ENCODE measurements around the gene BORCS8.
A peak's percentile ranks its signal among the peaks of the same experiment; 100 is the strongest.
"Not testable (repeated sequence)": the region's sequence is repeated elsewhere in the genome, so short reads cannot be mapped to it uniquely, and the experiment has no call there.

The BORCS8 gene

GRCh38 chr19:19147344-19147743 lies 44.6 kb downstream of the BORCS8 start:
- no peak for DNase-seq

GRCh38 chr19:19146865-19147264 lies 45.1 kb downstream of the BORCS8 start:
- no peak for DNase-seq

DNA sequence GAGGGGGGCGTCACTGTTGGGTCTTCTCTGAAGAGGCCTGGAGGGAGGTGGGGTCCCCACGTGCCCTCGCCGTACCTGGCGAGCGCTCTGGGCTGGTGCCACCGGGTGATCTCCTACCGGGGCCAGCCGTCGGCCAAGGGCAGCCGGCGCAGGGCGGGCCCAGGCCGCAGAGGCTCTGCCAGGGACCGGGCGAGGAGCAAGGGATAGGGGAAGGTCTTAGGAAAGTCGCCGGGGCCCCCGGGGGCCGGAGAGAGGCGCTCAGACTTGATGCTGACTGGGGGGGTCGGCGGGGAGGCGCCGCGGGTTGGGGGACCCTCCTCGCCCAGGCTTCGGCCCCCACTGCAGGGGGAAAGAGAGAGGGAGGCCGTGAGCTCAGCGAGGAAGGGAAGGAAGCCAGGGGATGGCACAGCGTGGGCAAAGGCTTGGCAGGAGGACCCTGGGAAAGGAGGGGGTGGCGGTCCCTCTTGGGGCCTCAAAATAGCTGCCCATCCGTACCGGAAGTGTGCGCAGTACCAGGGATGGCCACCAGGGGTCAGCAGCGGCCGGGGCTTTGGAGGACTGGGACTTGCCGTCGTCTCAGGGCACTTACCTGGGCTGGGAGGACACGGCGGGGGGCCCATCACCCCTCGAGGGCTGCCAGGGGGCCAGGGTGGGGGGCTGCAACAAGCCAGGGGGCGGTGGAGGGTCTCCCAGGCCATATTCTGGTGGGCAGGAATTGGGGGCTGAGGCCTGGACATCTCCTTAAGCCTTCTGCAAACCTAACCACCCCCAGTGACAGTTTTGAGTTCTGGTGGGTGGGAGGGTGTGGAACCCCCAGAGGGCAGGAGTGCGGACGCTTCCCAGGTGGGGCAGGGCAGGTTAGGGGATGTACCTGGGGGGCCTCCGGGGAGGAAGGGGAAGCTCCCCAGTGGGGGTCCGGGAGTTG lies 46.0 kb downstream of the BORCS8 start:
- DNase-seq, result peak; percentile 63

DNA sequence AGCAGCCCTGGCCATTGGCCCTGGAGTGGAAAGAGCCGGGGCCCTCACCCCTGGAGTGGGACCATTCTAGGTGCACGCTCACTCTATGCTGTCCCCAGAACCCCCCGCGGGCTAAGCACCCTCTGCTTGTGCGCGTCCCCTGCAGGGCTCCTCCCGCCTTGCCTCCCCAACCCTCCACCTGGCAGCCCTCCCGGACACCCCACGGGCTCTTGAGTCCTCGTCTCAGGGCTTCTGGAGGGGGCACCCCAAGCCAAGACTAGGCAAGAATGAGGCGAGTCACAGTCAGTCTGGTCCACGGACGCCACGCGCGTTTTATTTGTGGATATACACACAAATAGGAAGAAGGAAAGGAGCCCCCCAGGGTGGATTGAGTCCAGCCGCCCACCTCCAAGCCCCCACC lies 46.7 kb downstream of the BORCS8 start:
- no peak for DNase-seq

- DNase-seq, result no peak
These were observed 49.6 kb downstream of the BORCS8 start for GRCh38 chr19:19142347-19142746.

DNA sequence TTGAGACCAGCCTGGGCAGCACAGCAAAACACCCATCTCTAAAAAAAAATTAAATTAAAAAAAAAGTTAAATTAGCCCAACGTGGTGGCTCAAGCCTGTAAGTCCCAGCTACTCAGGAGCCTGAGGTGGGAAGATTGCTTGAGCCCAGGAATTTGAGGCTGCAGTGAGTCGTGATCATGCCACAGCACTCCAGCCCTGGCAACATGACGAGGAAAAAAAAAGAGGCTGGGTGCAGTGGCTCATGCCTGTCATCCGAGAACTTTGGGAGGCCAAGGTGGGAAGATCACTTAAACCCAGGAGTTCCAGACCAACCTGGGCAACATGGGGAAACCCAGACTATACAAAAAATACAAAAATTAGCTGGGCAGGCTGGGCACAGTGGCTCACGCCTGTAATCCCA lies 51.5 kb downstream of the BORCS8 start:
- no peak for DNase-seq

DNA sequence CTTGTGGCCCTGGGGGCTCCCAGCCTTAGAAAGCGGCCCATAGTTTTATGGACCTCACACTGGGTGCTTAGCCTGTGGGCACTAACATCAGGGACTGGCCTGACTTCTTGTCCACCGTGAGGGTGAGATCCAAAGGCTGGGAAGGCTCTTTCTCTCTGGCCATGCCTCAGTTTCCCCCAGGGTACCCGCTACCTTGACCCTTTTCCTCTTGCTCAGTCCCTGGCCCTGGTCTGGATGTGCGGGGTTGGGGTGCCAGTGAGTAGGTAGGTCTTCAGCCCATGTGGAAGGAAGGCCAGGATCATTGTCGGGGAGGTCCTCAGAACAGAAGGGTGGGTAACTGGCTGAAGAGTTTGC lies 52.1 kb downstream of the BORCS8 start:
- DNase-seq, result no peak

GRCh38 chr19:19138109-19138981 lies 53.6 kb downstream of the BORCS8 start, which contains the start of gene TMEM161A:
TMEM161A (minus strand) TSS chr19:19138478; CDS start chr19:19138428, 50 bp downstream.
- DNase-seq, result peak; percentile 99

DNA sequence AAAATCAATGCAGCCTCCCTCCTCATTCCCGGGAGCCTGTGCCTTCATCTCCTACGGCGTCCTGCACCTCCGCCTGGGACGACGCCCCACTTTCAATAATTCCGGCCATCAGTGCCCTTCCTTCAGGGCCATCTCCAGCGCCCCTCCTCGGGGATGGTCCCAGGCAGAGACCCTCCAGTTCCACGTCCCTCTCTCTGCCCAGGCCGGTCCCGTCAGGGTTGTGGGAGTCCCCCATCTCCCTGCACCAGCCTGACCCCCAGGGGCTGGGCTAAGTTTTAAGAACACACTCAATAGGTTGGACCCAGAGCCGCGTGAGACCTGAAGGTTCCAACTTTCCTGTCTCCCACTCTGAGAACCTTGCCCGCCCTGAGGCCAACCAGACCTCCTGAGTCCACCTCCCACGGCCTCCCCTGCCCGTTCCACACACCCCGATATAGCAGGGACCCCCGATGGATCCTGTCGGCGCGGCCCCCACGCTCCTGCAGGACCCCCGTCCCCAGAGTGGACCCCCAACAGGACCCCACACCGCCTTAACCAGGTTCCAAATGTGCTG lies 54.3 kb downstream of the BORCS8 start:
- peak; percentile 30 for DNase-seq

- DNase-seq, result not testable (repeated sequence)
These were observed 56.2 kb downstream of the BORCS8 start for GRCh38 chr19:19135713-19136112.

- DNase-seq, result no peak
These were observed 57.2 kb downstream of the BORCS8 start for GRCh38 chr19:19134687-19135158.

- no peak for DNase-seq
These were observed 58.0 kb downstream of the BORCS8 start for GRCh38 chr19:19133985-19134384.

DNA sequence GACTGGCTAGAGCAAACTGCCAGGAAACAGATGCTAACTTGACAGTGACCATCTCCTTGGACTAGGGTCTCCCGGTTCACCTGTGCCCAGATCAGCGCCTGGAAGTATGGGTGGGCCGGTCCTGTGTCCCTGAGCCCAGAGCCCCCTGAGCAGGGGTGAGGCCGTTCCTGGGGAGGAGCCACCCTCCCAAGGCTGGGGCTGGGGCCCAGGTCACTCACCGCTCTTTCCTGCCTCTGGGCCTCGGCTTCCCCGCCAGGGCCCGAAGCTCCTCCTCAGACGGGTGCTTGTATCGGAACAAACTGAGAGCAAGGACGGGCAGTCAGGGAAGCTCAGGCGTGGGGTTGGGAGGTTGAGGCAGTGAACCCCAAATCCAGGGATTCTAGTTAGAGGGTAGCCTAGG lies 59.0 kb downstream of the BORCS8 start:
- no peak for DNase-seq

DNA sequence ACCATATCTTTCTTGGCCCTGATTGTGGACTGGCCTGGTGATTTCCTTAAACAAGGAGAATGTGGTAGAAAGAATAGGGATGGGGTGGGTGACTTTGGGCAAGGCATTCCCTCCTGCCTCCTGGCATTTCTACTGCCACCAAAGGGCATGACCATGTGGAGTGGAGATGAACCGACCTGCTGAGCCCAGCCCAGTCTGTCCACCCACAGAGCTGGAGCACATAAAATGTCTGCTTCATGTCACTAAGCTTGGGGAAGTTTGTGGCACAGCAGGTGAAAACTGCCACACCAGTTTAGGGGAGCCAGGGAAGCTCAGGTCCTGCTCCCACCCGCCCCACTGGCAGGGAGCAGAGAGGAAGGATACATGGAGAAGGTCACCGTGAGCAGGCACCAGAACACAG lies 60.0 kb downstream of the BORCS8 start:
- DNase-seq, result no peak

Data from EL (cell line).